PC-9 (cell line): ENCODE data around the gene KRTAP27-1.

Experiments
- CTCF ChIP-seq: fragments of 200-600 bp; sonication (generic); conservative IDR thresholded peaks from 2 replicates; pipeline ENCODE4 v1.6.1; 2017; ENCODE audit warnings: mixed run types, antibody characterized with exemption, mild to moderate bottlenecking, moderate library complexity
- EZH2 ChIP-seq: fragments of 200-600 bp; sonication (generic); IDR thresholded peaks from 2 replicates; pipeline ENCODE4 v1.8.0; 2017; ENCODE audit warnings: antibody characterized with exemption, low read depth

- TF ChIP-seq EZH2 (no peak), CTCF (no peak)
Measured at GRCh38 chr21:30345014-30345413, 7.5 kb upstream of the KRTAP27-1 start.
